HCT116 (cell line): ENCODE results near the gene KSR1.

Experiments used
- CEBPB ChIP-seq: IDR thresholded peaks from 2 replicates; pipeline ENCODE4 v1.6.1; 2012; ENCODE audit warnings: low read depth
- ELF1 ChIP-seq: IDR thresholded peaks from 2 replicates; pipeline ENCODE4 v1.6.1; 2012; ENCODE audit warnings: low read depth, borderline replicate concordance
- SP1 ChIP-seq: IDR thresholded peaks from 2 replicates; pipeline ENCODE4 v1.6.1; 2012; ENCODE audit warnings: low read depth
- TF ChIP-seq, protein P1 (sequence below), 3 experiments: fragments of 200-600 bp in 1 of 3; sonication (generic) in 1 of 3; IDR thresholded peaks in 2 of 3; conservative IDR thresholded peaks in 1 of 3; 2 replicates each; pipeline ENCODE4 v1.5.1; 2012 to 2017; ENCODE audit warnings: low read depth in 2 of 3, low read length in 2 of 3, antibody characterized with exemption in 1 of 3, borderline replicate concordance in 1 of 3, control low read depth in 1 of 3, mild to moderate bottlenecking in 1 of 3, mixed read lengths in 1 of 3, mixed run types in 1 of 3, moderate library complexity in 1 of 3; ENCODE audit not compliant: insufficient read depth in 1 of 3

GRCh38 chr17:27493088-27493487 lies 36.8 kb downstream of the KSR1 start:
- TF ChIP-seq, protein P1, sequence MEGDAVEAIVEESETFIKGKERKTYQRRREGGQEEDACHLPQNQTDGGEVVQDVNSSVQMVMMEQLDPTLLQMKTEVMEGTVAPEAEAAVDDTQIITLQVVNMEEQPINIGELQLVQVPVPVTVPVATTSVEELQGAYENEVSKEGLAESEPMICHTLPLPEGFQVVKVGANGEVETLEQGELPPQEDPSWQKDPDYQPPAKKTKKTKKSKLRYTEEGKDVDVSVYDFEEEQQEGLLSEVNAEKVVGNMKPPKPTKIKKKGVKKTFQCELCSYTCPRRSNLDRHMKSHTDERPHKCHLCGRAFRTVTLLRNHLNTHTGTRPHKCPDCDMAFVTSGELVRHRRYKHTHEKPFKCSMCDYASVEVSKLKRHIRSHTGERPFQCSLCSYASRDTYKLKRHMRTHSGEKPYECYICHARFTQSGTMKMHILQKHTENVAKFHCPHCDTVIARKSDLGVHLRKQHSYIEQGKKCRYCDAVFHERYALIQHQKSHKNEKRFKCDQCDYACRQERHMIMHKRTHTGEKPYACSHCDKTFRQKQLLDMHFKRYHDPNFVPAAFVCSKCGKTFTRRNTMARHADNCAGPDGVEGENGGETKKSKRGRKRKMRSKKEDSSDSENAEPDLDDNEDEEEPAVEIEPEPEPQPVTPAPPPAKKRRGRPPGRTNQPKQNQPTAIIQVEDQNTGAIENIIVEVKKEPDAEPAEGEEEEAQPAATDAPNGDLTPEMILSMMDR (IDR thresholded peaks at IDR 0.05 in 2 of 3, conservative IDR thresholded peaks at IDR 0.05 in 1 of 3; ENCODE audit: borderline replicate concordance in 1 of 3, insufficient read depth in 1 of 3, low read depth in 2 of 3, low read length in 2 of 3) = no peak
- TF ChIP-seq CEBPB (no peak), SP1 (no peak), ELF1 (no peak)
